ELR (cell line): ENCODE measurements around the gene CDK5RAP2.

Experiments used
- DNase-seq: peaks from one replicate; pipeline ENCODE4 v3.0.0-alpha.2; 2015; ENCODE audit warnings: low read depth

The CDK5RAP2 gene

DNA sequence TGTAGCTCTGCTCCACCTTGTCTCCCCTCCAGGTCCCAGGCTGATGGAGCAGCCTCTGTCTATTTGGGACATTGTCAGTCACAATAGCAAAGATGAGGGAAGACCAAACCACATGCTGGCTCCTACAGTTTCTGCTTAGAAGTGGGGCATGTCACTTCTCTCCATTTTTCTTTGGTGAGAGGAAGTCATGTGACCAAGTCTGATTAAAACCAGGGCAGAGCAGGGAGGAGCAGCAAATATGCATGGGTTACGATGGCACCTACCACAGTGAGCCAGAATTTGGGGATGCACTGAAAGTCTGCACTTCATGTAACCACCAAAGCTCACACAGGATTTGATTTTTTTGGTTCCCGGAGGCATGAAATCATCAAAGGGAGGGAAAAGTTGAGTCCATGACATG is 234.6 kb downstream of the CDK5RAP2 start:
- DNase-seq = no peak

DNA sequence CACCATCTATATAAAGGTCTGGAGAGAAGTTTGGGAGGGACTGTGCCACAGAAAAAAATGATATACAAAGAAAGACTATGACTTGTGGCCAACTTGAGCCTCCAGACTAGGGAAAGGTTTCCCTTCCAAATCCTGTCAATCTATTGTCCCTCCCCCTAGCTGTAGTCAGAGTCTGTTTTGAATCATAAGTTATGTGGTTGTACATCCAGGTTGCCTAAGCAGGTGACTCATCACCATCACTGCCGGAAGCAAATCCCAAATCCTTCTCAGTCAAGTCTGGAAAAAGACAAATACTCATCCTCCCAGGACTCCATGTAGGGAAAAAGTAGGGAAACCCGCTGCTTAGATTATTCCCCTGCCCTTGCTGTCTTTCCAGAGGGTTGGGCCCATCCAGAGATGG is 235.7 kb downstream of the CDK5RAP2 start:
- peak; percentile 84 for DNase-seq

DNA sequence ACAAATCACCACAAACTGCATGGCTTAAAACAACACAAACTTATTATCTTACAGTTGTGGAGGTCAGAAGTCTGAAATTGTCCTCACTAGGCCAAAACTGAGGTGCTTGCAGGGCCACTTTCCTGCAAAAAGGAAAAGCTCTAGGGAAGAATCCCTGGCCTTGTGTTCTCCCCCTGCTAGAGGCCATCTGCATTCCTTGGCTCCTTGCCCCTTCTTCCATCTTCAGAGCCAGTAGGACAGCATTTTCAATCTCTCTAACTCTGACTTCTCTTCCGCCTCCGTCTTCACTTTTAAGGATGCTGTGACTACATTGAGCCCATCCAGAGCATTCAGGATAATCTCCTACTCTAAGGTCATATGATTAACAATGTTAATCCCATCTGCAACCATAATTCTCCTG is 236.6 kb downstream of the CDK5RAP2 start:
- no peak for DNase-seq
